Stimulated activated naive B cell treated with anti-CD40 and anti-IgM and Interleukin-4, amounts not matched to agents 10 μg/mL and 1 μg/mL and 100 μg/mL, for 72 hours (primary cell): ENCODE results near the gene PPIC.
"Not testable (repeated sequence)": the region's sequence is repeated elsewhere in the genome, so short reads cannot be mapped to it uniquely, and the experiment has no call there.

ENCODE experiments used
- ATAC-seq, 2 donors: fragments of 150-1000 bp; cut with Tn5 transposase; replicated peaks; 2 replicates each; pipeline ENCODE4 v1.10.0; 2021; ENCODE audit warnings: moderate library complexity in 1 of 2
- DNase-seq: peaks from one replicate; pipeline ENCODE4 v3.0.0; 2021
- H3K27ac Mint-ChIP-seq: one replicate; pipeline ENCODE4 v1.8.0; 2022; ENCODE audit warnings: mild to moderate bottlenecking, mixed read lengths
- H3K27me3 Mint-ChIP-seq, 2 donors: one replicate each; pipeline ENCODE4 v1.8.0; 2022; ENCODE audit warnings: mixed read lengths in 2 of 2
- H3K36me3 Mint-ChIP-seq, 2 donors: one replicate each; pipeline ENCODE4 v1.8.0; 2022; ENCODE audit warnings: mixed read lengths in 2 of 2, mild to moderate bottlenecking in 1 of 2
- H3K4me1 Mint-ChIP-seq, 2 donors: one replicate each; pipeline ENCODE4 v1.8.0; 2022; ENCODE audit warnings: mixed read lengths in 2 of 2, mild to moderate bottlenecking in 1 of 2
- H3K4me3 Mint-ChIP-seq, 2 donors: one replicate each; pipeline ENCODE4 v1.8.0; 2022; ENCODE audit warnings: mild to moderate bottlenecking in 2 of 2, mixed read lengths in 2 of 2, moderate library complexity in 1 of 2
- H3K9me3 Mint-ChIP-seq, 2 donors: one replicate each; pipeline ENCODE4 v1.8.0; 2022; ENCODE audit warnings: mixed read lengths in 2 of 2, mild to moderate bottlenecking in 1 of 2

The PPIC gene

DNA sequence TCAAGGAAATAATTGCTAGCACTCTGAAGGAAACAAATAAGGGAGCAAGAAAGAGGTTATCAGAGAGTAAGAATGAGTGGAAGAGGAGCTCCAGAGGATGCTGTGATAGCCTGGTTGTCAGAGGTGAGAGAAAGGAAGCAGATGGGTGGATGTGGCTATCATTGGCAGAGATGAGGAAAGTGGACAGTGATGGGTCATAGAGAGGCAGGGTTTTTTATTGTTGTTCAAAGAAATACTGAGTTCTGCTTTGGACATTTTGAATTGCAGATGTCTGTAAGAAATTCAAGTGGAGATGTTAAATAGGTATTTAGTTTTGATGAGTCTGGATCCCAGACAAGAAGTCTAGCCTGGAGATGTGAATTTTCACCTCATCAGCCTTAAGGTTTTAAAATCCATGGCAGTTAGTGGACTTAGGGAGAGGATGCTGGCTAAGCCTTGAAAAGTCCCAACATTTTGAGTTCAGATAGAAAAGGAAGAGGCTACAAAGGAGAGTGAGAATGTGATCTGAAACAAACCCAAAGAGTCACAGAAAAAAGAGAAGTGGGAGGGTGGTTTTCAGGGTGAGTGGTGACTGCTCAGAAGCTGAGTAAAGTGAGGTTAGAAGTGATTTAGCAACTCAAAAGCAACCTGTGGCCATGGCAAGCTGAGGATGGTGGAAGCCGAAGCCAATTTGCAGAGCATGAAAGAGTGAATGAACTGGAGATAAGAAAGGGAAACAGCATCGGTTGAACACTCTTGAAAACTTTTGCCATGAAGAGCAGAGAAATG is 50.4 kb downstream of the PPIC start:
- H3K27ac Mint-ChIP-seq, result peak overlapping the region; percentile 4
- H3K4me1 Mint-ChIP-seq, result peaks cover 17 to 21% of the 10 kb centered on the region in 2 donors
- H3K9me3 Mint-ChIP-seq, result no peaks in the 10 kb centered on the region
- ATAC-seq (peak; percentile 98), DNase-seq (peak; percentile 18)
- H3K27me3 Mint-ChIP-seq, result peaks cover 4 to 6% of the 10 kb centered on the region in 2 donors
- no peaks in the 10 kb centered on the region for H3K36me3 Mint-ChIP-seq
- peak overlapping the region; percentile 1 for H3K4me3 Mint-ChIP-seq

DNA sequence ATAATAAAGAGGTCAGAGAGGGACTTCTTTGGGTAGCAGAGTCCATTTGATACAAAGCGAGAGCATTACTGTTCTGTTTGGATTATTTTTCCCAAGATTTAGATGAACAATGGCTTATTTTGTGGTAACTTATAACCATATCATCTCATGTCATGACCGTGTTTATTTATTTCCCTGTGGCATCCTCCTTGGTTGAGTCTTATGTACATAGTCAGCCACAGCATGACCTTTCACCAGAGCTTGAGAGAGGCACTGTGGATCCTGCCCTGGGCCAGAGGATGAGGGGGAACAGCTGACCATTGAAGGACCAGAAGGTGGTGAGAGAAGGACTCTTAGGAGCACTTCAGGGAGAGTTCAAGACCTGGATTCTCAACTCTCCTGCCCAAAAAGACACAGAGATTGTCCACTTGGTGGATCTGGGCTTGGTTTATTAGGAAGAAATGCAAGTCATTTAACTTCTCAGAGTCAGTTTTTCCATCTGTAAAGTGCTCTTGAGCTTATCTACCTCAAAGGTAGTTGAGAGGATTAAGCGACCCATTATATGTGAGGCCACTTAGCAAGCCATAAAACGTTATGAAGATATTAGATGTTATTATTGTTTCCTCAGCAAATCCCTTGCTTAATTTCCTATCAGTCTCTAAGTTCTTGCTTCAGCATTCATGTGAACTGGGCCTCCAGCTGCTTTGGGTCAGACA is 51.4 kb downstream of the PPIC start:
- no peak overlapping the region for H3K4me3 Mint-ChIP-seq
- DNase-seq, result no peak
- peaks cover 17 to 21% of the 10 kb centered on the region in 2 donors for H3K4me1 Mint-ChIP-seq
- no peaks in the 10 kb centered on the region for H3K36me3 Mint-ChIP-seq
- no peaks in the 10 kb centered on the region for H3K9me3 Mint-ChIP-seq
- ATAC-seq, result no peak
- no peak overlapping the region for H3K27ac Mint-ChIP-seq
- H3K27me3 Mint-ChIP-seq, result peaks cover 4 to 6% of the 10 kb centered on the region in 2 donors

DNA sequence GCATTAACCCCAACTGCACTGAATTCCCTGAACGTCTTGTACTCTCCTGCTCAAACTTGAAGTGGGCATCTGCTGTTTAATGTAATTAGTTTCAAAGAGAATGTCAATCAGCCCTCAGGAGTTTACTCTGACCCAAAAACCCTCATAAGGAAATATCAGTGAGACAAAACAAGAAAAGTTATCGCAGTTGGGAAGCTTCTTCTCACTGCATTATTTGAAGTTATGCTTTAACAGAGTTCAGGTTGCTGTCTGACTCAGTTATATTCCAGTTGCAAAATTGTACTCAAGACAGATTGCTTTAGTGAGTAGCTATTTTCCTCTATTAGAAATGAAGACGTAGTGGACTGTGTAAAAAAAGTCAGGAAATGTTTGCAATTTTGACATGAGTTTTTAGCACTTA is 52.1 kb downstream of the PPIC start:
- peaks cover 17 to 21% of the 10 kb centered on the region in 2 donors for H3K4me1 Mint-ChIP-seq
- H3K4me3 Mint-ChIP-seq, result no peak overlapping the region
- H3K9me3 Mint-ChIP-seq, result no peaks in the 10 kb centered on the region
- H3K36me3 Mint-ChIP-seq, result no peaks in the 10 kb centered on the region
- DNase-seq, result no peak
- no peak overlapping the region for H3K27ac Mint-ChIP-seq
- H3K27me3 Mint-ChIP-seq, result peaks cover 6 to 7% of the 10 kb centered on the region in 2 donors
- ATAC-seq, result peak in 1 of 2 donors; percentile 14

DNA sequence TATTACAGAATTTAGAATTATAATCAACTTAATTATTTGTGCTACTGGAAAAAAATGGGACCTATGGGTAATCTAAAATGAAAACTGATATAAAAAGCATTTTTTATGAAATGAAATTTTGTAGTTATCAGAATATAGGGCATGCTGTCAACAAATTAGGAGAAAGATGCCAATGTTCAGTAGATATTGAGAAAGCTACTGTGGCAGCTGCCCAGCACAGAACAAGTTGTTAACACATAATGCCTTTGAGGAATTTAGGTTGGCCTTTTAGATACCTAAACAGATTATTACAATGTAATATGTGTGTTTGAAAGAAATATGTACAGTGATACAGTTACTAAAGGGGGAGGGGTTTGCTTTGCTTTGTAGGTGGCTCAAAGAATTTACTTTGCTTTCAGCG is 54.1 kb downstream of the PPIC start:
- peaks cover 16 to 19% of the 10 kb centered on the region in 2 donors for H3K4me1 Mint-ChIP-seq
- peaks cover 6 to 7% of the 10 kb centered on the region in 2 donors for H3K27me3 Mint-ChIP-seq
- no peaks in the 10 kb centered on the region for H3K9me3 Mint-ChIP-seq
- ATAC-seq (no peak), DNase-seq (no peak)
- no peaks in the 10 kb centered on the region for H3K36me3 Mint-ChIP-seq
- H3K27ac Mint-ChIP-seq, result no peak overlapping the region
- H3K4me3 Mint-ChIP-seq, result no peak overlapping the region

DNA sequence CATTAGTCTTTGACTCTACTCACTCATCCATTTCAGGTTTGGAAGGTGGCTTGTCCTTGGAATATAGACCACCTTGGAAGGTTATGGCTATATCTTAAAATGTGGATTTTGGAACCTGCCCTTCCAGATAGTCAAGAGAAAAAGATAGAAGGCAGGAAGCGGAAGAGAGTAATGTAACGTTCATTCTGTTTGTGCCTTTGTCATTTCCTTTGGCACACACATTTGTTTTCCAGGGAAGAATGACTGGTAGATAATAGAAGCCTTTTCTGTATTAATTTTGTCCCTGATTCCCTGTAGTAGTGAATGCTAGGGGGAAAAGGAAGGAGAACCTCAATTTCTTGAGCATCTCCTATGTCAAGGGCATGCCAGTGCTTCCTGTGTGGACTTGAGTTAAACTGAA is 54.7 kb downstream of the PPIC start:
- H3K4me1 Mint-ChIP-seq, result peaks cover 13 to 14% of the 10 kb centered on the region in 2 donors
- no peak overlapping the region for H3K4me3 Mint-ChIP-seq
- no peaks in the 10 kb centered on the region for H3K9me3 Mint-ChIP-seq
- no peaks in the 10 kb centered on the region for H3K36me3 Mint-ChIP-seq
- peaks cover 6 to 7% of the 10 kb centered on the region in 2 donors for H3K27me3 Mint-ChIP-seq
- no peak overlapping the region for H3K27ac Mint-ChIP-seq
- ATAC-seq, result no peak
- no peak for DNase-seq

DNA sequence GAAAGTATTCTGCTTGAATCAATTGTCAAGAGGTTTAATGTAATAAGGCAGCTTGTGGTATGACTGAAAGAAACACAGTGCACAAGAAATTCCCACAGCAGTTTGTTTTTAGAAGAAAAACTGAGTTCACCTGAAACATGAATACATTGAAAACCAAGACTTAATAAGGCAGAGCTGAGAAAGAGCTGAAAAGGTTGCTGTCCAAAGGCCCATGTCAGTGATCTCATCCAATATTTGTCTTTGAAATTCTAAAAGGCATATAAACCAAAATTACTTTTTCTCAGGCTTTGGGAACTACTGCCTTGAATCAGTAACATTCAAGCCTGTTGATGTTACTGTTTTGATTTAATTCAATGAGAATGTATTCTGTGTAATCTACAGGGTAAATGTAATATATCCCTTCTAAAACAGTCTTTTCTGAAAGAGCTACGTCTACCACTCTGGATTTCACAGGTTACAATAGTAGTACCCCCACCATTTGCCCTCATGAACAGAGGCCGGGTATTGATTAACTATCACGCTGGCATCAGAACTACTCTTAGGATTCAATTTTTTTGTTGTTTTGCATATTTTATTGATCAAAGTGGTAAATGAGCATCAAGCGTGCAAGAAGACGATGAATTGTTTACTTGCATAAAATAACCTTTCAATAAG is 57.8 kb downstream of the PPIC start:
- ATAC-seq, result no peak
- Mint-ChIP-seq H3K4me3 (no peak overlapping the region), H3K36me3 (no peaks in the 10 kb centered on the region), H3K4me1 (no peaks in the 10 kb centered on the region), H3K9me3 (no peaks in the 10 kb centered on the region), H3K27me3 (peaks cover 6 to 7% of the 10 kb centered on the region in 2 donors), H3K27ac (no peak overlapping the region)
- no peak for DNase-seq

DNA sequence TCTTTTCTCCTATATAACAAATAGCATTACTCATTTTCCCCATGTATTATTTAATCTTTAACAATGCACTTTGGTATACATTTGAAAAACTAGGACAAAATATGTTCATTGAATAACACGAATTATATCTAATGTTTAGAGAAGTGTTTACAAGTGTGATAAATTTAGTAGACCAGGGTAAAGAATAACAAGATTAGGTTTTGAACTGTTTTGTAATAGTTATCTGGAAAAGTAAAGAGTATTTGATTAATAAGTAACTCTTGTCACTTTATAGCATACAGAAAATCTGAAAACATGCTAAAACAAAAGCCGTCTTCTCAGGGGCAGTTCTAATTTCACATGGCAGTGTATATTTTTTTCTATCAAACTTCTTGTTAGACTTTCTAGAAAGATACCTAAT is 58.5 kb downstream of the PPIC start:
- DNase-seq (no peak), ATAC-seq (no peak)
- Mint-ChIP-seq H3K9me3 (peaks cover 0 to 1% of the 10 kb centered on the region in 2 donors), H3K4me1 (no peaks in the 10 kb centered on the region), H3K27ac (no peak overlapping the region), H3K36me3 (no peaks in the 10 kb centered on the region), H3K27me3 (peaks cover 6 to 7% of the 10 kb centered on the region in 2 donors), H3K4me3 (no peak overlapping the region)

DNA sequence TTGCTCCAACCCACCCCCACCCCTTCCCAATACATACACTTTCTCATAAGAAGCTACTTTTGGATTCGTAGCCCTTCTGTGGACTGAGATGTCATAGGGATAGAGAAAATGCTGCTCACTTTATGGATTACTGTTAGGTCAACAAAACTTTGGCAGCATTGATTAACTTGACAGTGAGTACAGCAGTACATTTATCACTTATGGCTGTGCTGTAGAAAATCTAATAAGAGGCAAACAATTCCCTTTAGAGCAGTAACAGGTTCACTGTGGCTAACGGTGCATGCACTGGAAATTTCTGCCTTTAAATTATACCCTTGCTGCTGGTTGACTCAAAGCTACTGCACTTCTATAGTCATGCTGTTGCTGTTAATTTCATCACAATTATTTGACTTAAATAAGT is 59.2 kb downstream of the PPIC start:
- H3K4me1 Mint-ChIP-seq, result no peaks in the 10 kb centered on the region

DNA sequence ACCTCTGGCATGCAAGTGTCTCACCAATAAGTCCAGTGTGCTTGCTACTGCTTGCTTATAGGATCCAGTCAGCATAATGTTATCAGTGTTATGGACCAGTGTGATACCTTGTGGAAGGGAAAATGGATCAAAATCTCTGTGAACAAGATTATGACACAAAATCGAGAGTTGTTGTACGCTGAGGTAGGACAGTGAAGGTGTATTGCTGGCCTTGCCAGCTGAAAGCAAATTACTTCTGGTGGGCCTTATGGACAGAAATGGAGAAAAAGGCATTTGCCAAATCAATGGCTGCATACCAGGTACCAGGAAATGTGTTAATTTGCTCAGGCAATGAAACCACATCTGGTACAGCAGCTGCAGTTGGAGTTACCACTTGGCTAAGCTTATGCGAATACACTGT is 62.3 kb downstream of the PPIC start:
- H3K27ac Mint-ChIP-seq, H3K36me3 Mint-ChIP-seq, H3K4me3 Mint-ChIP-seq, ATAC-seq, H3K9me3 Mint-ChIP-seq, H3K27me3 Mint-ChIP-seq, DNase-seq, H3K4me1 Mint-ChIP-seq: not testable (repeated sequence)

More for the DNA sequence above, 59.2 kb downstream of the PPIC start:
- peaks cover 0 to 1% of the 10 kb centered on the region in 2 donors for H3K9me3 Mint-ChIP-seq
- no peak overlapping the region for H3K4me3 Mint-ChIP-seq
- H3K27ac Mint-ChIP-seq, result no peak overlapping the region
- H3K27me3 Mint-ChIP-seq, result peaks cover 6 to 7% of the 10 kb centered on the region in 2 donors
- H3K36me3 Mint-ChIP-seq, result no peaks in the 10 kb centered on the region
- DNase-seq (no peak), ATAC-seq (no peak)

DNA sequence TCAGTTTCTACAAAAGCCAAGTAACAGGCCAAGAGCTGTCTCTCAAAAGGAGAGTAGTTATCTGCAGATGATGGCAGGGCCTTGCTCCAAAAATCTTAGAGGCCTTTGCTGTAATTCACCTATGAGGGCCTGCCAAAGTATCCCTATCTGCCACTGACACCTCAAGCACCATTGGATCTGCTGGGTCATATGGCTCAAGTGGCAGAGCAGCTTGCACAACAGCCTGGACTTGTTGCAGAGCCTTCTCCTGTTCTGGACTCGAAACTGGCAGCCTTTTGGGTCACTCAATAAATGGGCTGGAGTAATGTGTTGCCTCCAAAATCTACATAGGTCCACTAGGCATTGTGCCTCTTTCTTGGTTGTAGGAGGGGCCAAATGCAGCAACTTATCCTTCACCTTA is 62.8 kb downstream of the PPIC start:
- DNase-seq, H3K27me3 Mint-ChIP-seq, H3K36me3 Mint-ChIP-seq, H3K4me1 Mint-ChIP-seq, H3K4me3 Mint-ChIP-seq, H3K9me3 Mint-ChIP-seq, ATAC-seq, H3K27ac Mint-ChIP-seq: not testable (repeated sequence)
